Parietal lobe (tissue), 1 donor: ENCODE measurements around the gene IFNGR2. TPM values are rescaled to one million over a fixed set of nuclear protein-coding genes. Genes with fewer than 3 reads are reported as not detected.

ENCODE experiments used
- total RNA-seq: library from RNA; depleted of rRNA; stranded (reverse); fragments of >200 nt; gene quantifications from one replicate; pipeline ENCODE4 v1.2.3, GENCODE V29; 2014

IFNGR2 gene, protein sequence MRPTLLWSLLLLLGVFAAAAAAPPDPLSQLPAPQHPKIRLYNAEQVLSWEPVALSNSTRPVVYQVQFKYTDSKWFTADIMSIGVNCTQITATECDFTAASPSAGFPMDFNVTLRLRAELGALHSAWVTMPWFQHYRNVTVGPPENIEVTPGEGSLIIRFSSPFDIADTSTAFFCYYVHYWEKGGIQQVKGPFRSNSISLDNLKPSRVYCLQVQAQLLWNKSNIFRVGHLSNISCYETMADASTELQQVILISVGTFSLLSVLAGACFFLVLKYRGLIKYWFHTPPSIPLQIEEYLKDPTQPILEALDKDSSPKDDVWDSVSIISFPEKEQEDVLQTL
- 37.2 TPM for total RNA-seq

DNA sequence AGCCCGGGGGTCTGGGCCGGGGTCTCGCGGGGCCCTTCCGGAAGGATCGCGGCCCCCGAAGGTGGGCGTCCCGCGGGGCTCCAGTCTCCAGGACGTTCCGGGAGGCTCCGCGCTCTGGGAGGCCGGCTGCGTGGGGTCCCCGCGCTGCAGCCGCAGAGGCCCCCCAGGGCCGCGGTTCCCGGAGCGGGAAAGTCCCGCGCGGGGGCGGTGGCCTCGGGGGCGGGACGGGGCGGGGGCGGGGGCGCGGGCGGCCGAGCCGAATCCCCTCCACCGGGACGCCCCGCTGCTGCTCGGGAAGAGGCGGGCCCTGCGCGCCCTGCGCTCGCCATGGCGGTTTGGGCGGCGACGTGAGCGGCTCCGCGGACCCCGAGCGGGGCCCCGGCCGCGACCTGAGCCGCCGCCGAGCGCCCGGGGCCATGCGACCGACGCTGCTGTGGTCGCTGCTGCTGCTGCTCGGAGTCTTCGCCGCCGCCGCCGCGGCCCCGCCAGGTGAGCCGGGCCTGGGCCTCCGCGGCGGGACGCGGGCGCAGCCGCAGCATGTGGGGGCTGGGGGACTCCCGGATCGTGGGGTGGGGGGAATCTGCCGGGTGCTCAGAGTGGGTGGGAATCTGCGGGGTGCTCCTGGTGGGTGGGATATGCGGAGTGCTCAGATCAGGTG, at the start of gene IFNGR2:
Gene IFNGR2 (plus strand): TSS at position 286 of the 658 bp plus-strand sequence. CDS start 131 bp downstream, at position 417.

DNA sequence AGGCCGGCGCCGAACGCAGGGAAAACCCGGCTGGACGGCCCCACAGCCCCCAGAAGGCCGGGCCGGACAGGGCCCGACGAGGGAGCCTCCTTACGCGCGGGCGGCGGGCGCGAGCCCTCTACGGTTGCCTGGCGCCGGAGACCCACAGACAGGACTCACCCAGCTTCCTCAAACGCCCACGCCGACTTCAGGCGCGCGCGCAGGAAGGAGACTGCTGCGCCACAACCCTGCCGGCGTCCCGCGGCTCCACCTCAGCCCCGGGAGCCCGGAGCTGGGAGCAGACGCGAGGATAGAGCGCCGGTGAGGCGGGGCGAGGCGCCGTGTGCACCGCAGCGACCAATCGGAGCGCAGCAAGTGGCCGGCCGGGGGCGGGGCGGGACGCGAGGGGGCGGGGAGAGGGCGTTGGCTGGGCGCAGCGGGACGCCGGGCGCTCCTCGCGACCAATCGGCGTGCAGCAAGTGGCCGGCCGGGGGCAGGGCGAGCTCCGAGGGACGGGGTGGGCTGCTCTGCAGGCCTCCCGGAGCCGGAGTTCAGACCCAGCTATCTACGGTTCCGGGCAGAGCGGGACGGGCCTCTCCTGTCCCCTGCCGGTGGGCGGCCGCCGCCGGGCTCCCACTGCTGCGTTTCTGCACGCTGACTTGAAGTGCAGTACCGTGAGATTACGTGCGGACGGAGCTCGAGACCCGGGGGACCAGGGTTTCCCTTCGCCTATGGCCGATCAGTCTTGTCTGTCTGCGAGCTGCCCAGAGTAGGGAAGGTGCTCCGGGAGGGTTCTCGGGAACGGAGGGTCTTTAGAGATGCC, 76.7 kb downstream of the IFNGR2 start, which contains the start of gene TMEM50B:
Gene TMEM50B (minus strand): TSS at position 296 of the 802 bp plus-strand sequence. CDS start 11,089 bp downstream, outside the sequence.

Other genes starting within 250 kb of the IFNGR2 start
- gene IFNAR2, start 173.5 kb upstream of the IFNGR2 start, total RNA-seq = 13.5 TPM
- gene IL10RB, start 137.0 kb upstream of the IFNGR2 start, total RNA-seq = 10.0 TPM
- gene IFNAR1, start 78.4 kb upstream of the IFNGR2 start, total RNA-seq = 44.8 TPM
- gene TMEM50B, start 76.6 kb downstream of the IFNGR2 start, total RNA-seq = 37.2 TPM
- gene DNAJC28, start 88.3 kb downstream of the IFNGR2 start, total RNA-seq = 5.0 TPM
- 117 TPM for gene GART, start 138.7 kb downstream of the IFNGR2 start, total RNA-seq
- 240 TPM for gene SON, start 139.6 kb downstream of the IFNGR2 start, total RNA-seq
- 48.8 TPM for gene DONSON, start 185.3 kb downstream of the IFNGR2 start, total RNA-seq
- 92.3 TPM for gene CRYZL1, start 238.3 kb downstream of the IFNGR2 start, total RNA-seq
- 159 TPM for gene ITSN1, start 239.1 kb downstream of the IFNGR2 start, total RNA-seq